GM12875 (cell line): ENCODE measurements around the gene RIPK4.

ENCODE experiments used
- H3K4me3 ChIP-seq: one replicate; pipeline ENCODE4 v1.5.1; 2011; ENCODE audit warnings: low read depth, low read length, control low read depth
- TF ChIP-seq, protein P1 (sequence below): IDR thresholded peaks from 2 replicates; pipeline ENCODE4 v1.5.1; 2011; ENCODE audit warnings: low read depth, mild to moderate bottlenecking, control low read depth, inconsistent platforms, low read length, moderate library complexity, borderline replicate concordance; ENCODE audit not compliant: insufficient read depth

RIPK4 gene

DNA sequence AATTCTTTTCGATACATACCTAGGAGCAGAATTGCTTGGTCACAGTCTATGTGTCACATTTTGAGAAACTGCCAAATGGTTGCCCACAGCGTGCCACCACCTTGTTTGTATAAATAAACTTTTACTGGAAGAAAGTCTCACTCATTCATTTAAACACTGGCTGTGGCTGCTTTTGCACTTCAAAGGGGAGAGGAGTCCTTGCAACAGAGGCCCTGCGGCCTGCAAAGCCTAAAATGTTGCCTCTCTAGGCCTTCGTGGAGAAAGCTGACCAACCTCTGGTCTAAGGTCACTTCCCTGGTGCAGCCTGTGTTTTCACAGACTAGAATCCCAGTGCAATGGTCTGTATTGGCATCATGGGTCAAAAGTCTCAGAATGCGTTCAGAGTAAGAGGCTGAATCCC, 8.3 kb downstream of the RIPK4 start:
- TF ChIP-seq, protein P1, sequence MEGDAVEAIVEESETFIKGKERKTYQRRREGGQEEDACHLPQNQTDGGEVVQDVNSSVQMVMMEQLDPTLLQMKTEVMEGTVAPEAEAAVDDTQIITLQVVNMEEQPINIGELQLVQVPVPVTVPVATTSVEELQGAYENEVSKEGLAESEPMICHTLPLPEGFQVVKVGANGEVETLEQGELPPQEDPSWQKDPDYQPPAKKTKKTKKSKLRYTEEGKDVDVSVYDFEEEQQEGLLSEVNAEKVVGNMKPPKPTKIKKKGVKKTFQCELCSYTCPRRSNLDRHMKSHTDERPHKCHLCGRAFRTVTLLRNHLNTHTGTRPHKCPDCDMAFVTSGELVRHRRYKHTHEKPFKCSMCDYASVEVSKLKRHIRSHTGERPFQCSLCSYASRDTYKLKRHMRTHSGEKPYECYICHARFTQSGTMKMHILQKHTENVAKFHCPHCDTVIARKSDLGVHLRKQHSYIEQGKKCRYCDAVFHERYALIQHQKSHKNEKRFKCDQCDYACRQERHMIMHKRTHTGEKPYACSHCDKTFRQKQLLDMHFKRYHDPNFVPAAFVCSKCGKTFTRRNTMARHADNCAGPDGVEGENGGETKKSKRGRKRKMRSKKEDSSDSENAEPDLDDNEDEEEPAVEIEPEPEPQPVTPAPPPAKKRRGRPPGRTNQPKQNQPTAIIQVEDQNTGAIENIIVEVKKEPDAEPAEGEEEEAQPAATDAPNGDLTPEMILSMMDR = no peak
- H3K4me3 ChIP-seq = no peak overlapping the region

DNA sequence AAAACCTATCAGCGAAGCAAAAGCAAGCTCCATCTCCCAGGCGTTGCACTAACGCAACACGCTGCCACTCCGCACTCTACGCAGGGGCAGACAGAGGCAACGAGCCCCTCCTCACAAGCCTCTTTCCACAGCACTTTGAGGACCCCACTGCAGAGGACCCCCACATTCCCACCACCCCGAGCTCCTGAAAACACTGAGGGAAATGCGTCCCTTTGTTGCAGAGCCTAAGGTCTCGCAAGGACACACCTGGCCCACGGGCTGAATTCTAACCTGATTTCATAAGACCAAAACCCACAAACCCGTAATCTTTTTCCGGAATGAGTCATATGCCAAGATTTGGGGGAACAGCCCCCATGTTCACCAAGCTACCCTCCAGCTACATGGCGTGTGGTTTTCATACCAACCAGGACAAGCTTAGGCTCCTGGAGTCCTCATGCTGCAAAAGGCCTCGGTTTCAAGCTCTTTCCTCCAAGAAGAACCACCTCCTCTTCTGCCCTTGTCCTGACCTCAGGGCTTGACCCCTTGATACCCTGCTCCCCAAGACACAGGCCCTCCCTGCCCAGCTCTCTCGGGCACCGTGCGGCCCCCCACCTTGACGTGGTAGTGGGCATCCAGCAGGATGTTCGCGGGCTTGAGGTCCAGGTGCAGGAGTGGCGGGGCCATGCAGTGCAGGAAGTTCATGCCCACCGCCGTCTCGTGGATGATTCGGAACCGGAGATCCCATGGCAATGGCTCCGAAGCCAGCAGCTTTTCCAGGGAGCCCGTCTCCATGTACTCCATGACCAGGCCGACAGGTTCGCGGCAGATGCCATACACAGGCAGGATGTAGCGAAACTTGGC, 10.7 kb downstream of the RIPK4 start:
- TF ChIP-seq, protein P1 = no peak
- no peak overlapping the region for H3K4me3 ChIP-seq

DNA sequence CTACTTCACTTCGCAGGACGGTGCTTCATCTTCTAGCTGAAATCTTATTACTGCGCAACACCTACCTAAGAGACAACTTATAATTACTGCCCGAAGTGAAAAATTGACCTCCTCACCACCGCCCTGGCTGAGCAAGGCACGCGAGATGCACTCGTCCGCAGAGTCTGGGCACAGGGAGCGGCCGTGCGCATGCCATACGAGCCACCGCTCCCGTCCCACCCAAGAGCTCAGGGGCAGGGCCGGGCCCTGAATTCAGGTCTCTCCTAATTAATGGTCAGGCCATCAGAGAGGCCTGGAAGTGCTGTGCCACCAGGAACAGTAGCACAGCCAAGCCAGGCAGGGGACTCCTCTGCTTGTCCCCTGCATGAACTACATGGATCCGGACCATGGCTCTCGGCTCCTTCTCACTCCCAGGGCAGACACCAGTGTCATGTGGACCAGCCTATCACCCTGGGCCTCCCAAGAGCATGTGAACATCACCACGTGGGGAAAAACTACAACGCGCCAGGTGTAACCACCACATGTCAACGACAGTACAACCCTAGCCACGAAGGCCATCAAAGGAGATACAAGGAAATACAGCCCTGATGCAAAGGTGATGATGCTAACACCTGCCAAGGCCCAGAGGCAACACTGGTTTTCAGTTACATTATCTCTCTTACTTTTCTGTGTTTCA, 11.5 kb downstream of the RIPK4 start:
- H3K4me3 ChIP-seq = no peak overlapping the region
- TF ChIP-seq, protein P1 = no peak

DNA sequence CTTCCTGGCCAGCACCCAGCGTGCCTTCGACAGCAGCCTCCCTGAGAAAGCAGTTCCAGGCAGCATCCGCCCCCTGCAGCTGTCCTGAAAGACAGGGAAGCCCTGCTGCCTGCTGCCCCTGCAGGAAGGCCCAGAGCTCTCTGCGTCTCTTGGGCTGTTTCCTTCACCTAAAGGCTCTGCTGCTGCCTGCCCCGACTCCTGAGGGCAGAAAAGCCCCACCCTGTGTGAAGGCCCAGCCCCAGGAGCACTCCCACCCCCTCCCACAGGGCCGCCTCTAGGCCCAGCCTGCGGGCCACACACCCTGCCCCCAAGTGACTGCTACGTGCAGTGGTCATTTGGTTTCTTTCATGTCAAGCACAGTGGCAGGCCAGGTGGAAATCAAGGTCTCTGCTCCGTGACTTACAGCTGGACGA, 12.4 kb downstream of the RIPK4 start:
- no peak overlapping the region for H3K4me3 ChIP-seq
- TF ChIP-seq, protein P1 = no peak

DNA sequence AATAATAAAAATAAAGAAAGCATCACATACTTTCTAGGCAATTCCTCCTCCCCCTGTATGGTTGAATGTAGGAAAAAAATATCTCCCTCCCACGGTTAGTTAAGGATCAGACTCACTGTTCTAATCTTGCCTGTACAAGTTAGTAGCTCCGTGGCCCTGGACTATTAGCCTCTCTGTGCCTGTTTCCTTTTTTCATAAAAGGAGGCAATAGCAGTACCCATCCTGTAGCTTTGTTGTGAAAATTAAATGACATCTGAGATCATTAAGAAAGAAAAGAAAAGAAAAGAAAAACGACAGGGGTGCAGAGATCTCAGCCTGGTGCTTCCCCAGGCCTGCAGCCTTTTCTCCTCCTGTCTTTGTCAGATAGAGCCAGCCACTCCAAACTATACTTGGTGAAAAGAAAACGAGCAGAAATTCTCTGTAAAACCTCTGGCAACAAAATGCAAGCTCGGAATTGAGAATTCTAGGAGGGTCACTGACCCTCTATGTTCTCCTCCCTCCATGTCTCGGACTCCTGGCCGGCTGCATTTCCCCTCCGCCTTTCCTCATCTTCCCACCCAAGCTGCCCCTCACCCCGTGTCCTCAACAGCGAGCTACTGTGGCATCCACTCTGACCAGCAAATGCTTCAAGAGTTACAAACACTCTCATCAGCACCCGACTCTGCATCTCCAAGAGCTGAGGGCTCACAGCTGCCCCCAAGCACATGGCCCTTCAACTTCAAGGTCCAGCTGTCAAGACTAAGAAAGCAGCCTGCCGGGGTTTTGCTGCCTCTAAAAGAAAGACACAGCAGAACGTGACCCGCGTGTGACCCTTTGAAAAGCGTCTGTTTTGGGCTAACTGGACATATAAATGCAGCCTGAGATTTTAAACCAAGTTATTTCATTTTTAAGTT, 13.6 kb downstream of the RIPK4 start:
- no peak overlapping the region for H3K4me3 ChIP-seq
- TF ChIP-seq, protein P1 = no peak

DNA sequence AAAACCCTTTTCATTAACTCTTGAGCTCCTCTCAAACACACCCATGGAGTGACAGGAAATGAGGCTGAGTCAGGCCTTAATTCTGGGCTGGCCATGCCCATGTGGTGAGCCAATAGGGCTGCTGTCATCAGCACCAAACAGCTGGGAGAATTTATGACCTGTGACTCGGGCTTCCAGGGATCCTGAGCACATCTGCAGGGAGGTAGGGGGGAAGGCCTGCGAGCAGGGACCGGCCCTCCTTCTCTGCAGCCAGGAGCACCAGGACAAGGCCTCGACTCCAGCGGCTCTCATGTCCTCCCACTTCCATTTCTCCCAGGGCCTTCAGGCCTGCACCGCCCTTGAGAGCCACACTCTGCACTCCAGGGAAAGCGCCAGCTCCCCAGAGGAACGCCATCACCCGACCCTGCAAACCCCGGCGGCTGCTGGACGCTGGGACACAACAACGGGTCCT, 14.6 kb downstream of the RIPK4 start:
- no peak overlapping the region for H3K4me3 ChIP-seq

More for the DNA sequence above, 14.6 kb downstream of the RIPK4 start:
- TF ChIP-seq, protein P1 = no peak
